Hematopoietic multipotent progenitor cell (in vitro differentiated cells): Measurements from ENCODE around the gene RASSF5. TPM values are rescaled to one million over a fixed set of nuclear protein-coding genes. Genes with fewer than 3 reads are reported as not detected.

Source experiments
- DNase-seq, 3 donors: peaks; one replicate each; pipeline ENCODE4 v3.0.0-alpha.2; 2011 to 2015; ENCODE audit warnings: low read depth in 2 of 3, low spot score in 2 of 3
- total RNA-seq: library from RNA; depleted of rRNA; stranded (reverse); fragments of >200 nt; gene quantifications from one replicate; pipeline ENCODE4 v1.2.3, GENCODE V29; 2012

The RASSF5 gene
- total RNA-seq = 19.1 TPM

GRCh38 chr1:206507284-206508129 lies at the start of gene RASSF5:
TSS of gene RASSF5 (plus strand) at chr1:206507531. CDS start at chr1:206507603, 72 bp downstream.
- peak; percentile 39 to 70 (median 54) for DNase-seq

GRCh38 chr1:206459703-206460102 lies 47.6 kb upstream of the RASSF5 start:
- DNase-seq = no peak

DNA sequence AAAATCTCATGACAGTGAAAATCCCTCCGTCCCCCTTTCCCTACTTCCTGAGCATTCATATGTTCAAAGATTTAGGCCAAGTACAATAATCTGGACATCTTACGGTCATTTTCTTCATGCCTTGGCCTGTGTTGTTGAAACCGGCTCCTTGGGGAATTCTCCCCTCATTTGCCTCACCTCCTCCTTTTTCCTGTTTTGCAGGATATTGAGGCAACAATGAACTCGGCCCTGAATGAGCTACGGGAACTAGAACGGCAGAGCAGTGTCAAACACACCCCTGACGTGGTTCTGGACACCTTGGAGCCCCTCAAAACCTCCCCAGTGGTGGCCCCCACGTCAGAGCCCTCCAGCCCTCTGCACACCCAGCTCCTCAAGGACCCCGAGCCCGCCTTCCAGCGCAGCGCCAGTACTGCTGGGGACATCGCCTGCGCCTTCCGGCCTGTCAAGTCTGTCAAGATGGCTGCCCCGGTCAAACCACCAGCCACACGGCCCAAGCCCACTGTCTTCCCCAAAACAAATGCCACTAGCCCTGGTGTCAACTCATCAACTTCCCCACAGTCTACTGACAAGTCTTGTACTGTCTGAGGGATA lies 46.4 kb upstream of the RASSF5 start:
- DNase-seq = no peak

DNA sequence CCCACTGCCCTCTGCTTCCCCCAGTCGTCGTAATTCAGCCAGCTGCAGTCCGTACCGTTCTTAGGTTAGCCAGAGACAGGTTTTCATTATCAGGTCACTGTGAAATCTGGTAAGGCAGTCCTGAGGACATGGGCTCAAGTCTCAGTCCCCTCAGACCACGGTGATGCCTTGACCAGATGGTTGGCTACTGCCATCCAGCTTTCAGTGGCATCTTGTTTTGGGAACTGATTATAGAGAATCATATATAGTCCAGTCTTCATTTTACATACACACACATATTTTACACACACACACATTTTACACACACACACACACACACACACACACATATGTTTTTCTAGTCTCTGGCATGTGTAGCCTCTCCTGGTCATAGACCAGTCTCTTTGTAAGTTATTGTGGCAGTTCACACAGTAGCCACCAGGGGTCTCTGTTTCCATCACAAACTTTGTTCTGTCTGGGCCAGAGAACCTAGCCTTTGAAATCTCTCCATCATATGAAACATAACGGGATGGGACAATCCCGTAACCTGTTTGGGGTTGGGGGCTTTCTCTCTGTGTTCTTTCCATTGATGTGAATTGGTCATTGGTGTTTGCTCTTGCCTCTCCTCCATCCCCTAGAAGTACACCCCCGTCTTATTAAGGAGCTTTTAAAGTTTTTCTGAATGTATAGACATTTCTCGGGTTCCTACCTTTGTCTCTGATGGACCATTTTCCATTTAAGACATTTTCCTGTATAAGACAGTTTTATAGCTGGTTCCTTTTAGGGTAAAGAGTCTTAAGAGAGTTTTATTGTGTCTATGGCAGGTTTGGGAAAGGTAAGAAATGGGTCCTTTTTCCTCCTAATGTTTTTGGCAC lies 45.5 kb upstream of the RASSF5 start:
- peak; percentile 49 to 78 (median 56) for DNase-seq

DNA sequence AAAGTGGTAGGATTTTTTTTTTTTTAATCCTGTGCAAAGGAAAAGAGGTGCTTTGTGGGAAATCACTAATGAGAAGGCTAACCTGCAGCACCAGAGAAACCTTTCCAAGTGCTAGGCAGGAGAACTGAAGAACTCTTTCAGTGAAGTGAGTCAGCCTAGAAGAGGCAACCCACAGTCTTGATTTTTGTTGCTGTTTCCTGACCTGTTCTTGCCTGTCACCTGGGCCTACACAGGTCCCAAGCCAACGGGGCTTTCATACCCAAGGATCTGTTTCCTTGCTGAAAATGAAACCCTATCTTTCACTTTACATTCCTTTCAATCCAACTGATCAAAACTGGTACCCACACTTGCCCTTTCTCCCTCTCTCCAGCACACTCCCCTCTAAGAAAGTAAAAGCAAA lies 44.2 kb upstream of the RASSF5 start:
- no peak for DNase-seq

DNA sequence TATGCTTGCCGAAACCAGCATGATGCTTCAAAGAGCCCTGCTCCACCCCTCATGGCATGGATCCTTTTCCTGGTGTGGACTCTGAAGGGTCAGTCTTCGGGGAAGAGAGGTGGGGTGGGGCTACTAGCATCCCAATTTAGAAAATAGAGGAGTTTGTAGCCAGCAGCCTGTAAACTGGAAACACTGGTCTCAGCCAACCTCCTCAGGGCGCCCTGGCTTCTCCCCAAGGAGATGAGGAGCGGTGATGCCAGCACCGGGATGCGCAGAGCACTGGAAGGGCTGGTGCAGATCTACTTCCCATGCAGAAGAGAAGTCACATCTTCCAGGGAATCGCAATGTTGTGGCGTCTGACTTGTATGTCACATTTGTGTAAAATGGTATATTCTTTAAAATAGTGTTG lies 43.4 kb upstream of the RASSF5 start:
- DNase-seq = no peak

- peak in 2 of 3 donors; percentile 61 to 82 for DNase-seq
These were observed 42.8 kb upstream of the RASSF5 start for GRCh38 chr1:206464456-206464964.

GRCh38 chr1:206465951-206466350 lies 41.4 kb upstream of the RASSF5 start:
- DNase-seq = no peak

DNA sequence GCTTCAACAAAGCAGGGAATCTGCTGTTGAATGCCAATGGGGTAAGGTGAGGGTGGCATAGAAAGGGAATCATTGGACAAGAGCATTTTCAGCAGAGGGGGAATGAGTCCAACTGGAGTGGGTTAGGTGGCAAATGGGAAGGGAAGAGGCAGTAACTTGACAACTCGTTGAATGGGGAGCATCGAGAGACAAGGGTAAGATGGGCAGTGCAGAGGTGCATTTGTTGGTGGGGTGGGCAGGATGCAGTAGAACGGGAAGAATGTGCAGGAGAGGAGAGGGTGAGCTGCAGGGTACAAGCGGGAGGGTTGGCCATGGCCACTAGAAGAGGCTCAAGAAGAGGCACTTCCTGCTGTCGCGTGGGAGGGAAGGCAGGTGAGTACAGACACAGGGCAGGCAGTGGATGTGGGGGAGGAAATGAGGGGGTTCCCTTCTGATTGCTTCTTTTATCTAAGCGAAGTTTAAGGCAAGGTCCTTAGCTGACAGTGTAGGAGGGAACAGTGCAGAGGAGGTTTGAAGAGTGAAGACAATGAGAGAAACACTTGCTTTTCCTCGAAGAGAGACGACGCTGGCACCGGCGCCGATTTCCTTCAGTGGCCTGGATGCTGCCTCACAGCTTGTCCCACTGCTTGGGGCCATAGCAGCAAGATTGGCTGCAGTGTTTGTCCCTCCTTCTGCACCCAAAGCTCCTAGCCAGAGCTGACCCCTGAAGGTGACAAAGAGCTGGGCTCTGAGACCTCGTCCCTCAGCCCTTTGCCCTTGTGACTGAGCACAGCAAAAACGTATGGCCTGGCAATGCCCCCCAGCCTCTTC lies 40.3 kb upstream of the RASSF5 start:
- no peak for DNase-seq

- peak in 2 of 3 donors; percentile 59 to 84 for DNase-seq
These were observed 39.4 kb upstream of the RASSF5 start for GRCh38 chr1:206467915-206468314.

DNA sequence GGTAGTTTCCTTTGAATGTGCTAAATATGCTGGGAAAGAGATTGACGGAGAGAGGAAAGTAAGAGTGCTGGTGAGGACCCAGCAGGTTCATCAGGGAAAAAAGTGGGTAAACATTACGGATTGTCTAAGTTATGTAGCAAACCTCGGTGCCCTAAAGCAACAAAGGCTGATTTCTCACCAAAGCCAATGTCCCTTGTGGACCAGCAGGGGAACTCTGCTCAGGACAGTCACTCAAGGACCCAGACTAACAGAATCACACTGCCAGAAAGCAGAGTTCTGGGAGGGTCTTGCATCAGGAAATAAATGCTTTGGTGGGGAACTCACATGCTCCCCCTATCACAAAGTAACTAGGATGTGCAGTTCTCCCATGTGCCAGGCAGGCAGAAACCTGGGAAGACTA lies 38.8 kb upstream of the RASSF5 start:
- no peak for DNase-seq

GRCh38 chr1:206469411-206469932 lies 37.9 kb upstream of the RASSF5 start:
- DNase-seq = no peak

DNA sequence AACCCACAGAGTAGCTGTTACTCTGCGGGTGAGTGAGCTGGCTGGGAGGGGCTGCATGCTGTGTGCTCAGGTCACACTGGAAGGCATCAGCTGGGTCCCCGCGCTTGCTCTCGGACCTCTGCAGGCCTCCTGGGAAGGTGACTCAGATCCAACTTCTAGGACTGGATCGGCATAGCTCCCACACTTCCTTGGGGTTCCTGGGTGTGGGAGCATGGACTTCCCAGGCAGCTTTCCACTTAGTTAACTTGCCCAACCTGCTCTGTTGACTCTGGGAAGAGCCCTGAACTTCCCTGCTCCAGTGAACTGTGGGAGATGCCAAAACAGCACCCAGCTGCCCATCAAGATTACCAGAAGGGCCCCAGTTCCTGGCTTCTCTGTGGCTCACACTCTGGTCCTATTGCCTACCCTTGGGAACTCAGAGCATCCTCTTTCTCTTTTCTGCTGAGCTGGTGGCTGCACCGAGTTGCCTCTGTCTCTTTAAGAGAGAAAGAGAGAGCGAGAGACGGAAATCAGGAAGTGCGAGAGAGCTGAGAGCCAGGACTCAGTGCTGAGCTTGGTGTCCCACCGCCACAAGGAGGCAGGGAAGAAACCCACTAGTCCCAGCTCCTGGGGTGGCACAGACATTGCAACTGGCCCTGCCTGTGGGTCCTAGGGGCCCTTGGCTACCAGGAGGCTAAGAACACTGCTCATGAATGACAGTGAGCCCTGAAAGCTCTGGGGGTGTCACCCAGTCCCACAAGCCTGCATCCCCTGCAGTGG lies 37.2 kb upstream of the RASSF5 start, which contains the start of gene IKBKE:
Gene IKBKE, plus strand, starts transcription at position 544 of the 759 bp plus-strand sequence. CDS start 2,752 bp downstream, outside the sequence.
- peak in 2 of 3 donors; percentile 64 to 75 for DNase-seq

DNA sequence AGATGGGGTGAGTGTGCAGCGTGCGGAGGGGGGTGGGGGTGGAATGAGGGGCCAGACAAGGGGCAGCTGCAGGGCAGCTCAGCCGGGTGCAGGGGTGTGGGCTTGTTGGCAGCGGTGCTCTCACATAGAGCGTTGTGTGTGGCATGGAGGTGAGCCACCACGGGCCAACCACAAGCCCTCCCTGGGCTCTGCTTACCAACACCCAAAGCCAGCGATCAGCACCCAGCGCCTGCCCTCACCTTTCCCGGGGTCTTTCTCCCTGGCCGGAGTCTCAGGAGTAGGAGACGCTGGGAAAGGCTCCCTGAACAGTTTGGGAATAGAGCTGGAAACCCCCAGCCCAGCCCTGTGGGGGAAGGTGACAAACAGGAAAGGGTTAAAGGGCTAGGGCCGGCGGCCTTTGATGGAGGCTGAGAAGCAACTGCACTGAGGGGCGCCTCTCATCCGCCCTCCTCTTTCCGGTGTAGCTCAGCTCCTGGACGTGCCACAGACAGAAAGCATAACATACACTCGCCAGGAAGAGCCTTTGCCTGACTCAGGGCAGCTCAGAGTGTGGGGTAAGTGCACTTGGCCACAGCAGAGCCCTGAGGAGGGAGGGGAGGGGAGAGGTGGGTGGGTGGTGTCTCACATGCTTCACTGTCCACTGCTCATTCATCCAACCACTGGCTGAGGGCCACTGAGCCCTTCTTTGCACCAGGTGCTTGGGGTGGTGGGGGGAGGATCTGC lies 36.5 kb upstream of the RASSF5 start:
- DNase-seq = peak in 2 of 3 donors; percentile 16 to 36

DNA sequence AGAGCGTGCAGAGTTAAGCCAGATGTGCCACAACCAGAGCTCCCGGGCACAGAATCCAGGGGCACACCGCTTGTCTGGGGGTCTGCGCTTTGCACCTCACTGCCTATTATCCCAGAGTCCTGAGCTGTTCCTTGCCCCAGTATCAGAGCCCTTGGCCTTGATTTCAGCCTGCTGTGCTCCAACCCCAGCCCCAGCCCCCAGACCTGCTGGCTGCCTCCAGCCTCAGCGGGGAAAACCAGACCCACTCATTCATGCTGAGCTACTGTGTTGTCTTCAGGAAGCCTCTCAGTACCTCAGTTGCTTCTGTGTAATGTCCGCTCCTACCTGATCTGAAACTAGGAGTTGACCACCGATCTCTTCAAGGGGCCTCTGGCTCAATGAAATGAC lies 35.9 kb upstream of the RASSF5 start:
- DNase-seq = no peak

DNA sequence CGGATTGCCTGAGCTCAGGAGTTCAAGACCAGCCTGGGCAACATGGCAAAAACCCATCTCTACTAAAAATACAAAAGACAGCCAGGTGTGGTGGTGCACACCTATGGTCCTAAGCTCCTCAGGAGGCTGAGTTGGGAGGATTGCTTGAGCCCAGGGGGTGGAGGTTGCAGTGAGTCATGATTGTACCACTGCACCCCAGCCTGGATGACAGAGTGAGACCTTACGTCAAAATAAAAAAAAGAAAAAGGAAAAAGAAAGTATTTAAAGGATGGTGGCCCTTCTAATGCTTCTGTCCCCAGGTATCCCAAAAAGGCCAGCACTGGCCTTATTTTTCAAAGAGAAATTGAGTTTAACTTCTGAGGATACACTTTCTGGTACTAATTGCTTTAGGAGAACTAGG lies 35.3 kb upstream of the RASSF5 start:
- no peak for DNase-seq

DNA sequence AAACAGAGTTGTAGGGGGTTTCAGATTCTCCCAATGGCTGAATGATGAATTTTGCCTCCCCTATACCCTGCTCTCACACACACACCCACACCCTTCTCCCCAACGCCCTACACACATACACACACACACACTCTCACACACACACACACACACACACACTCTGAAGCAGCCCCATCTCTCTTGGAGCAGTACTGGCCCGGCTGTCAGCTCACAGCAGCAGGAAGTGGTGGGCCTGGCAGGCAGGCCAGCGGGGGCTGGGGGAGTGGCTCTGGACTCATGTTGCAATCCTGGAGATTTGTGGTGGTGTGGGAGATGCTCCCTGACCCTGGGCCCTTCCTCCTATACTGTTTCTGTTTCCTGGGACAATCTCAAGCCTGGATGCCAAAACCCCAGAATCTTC lies 34.9 kb upstream of the RASSF5 start:
- peak in 2 of 3 donors; percentile 64 to 75 for DNase-seq

- no peak for DNase-seq
These were observed 34.4 kb upstream of the RASSF5 start for GRCh38 chr1:206472886-206473285.
